SK-N-SH treated with all-trans-retinoic acid at 6 μM for 48 hours (cell line): ENCODE measurements around the gene GALNT1.
"Not testable (repeated sequence)": the region's sequence is repeated elsewhere in the genome, so short reads cannot be mapped to it uniquely, and the experiment has no call there.

Source experiments
- ATAC-seq: fragments of 200-7000 bp; cut with Tn5 transposase; 3 replicates; pipeline ENCODE4 v1.9.1; 2020; ENCODE audit warnings: mild to moderate bottlenecking, moderate library complexity
- ARNTL ChIP-seq: fragments of 450-650 bp; formaldehyde crosslinking; IDR thresholded peaks from 2 replicates; pipeline ENCODE4 v1.5.0; 2020; ENCODE audit warnings: low read depth, mild to moderate bottlenecking, moderate library complexity, borderline replicate concordance
- BACH2 ChIP-seq: fragments of 250-450 bp; sonication (Bioruptor Pico); IDR thresholded peaks from 2 replicates; pipeline ENCODE4 v1.9.0; 2021; ENCODE audit warnings: mild to moderate bottlenecking, borderline replicate concordance
- CREB5 ChIP-seq: fragments of 250-450 bp; sonication (Bioruptor Pico); IDR thresholded peaks from 2 replicates; pipeline ENCODE4 v1.5.1; 2020; ENCODE audit warnings: low read depth, mild to moderate bottlenecking, moderate library complexity
- CSDC2 ChIP-seq: fragments of 250-450 bp; sonication (Bioruptor Pico); IDR thresholded peaks from 2 replicates; pipeline ENCODE4 v1.5.0; 2020; ENCODE audit warnings: mild to moderate bottlenecking, moderate library complexity
- ESRRG ChIP-seq: fragments of 250-450 bp; sonication (Bioruptor Pico); IDR thresholded peaks from 2 replicates; pipeline ENCODE4 v1.6.1; 2021; ENCODE audit warnings: mild to moderate bottlenecking
- GLIS3 ChIP-seq: fragments of 250-450 bp; sonication (Bioruptor Pico); IDR thresholded peaks from 2 replicates; pipeline ENCODE4 v1.5.0; 2020; ENCODE audit warnings: mild to moderate bottlenecking, moderate library complexity
- ISL1 ChIP-seq: fragments of 250-450 bp; sonication (Bioruptor Pico); IDR thresholded peaks from 2 replicates; pipeline ENCODE4 v2.1.2; 2022; ENCODE audit warnings: mild to moderate bottlenecking, moderate library complexity
- OSR1 ChIP-seq: fragments of 250-450 bp; sonication (Bioruptor Pico); IDR thresholded peaks from 2 replicates; pipeline ENCODE4 v1.8.0; 2022; ENCODE audit warnings: moderate library complexity, mild to moderate bottlenecking, inconsistent platforms
- POU6F1 ChIP-seq: fragments of 250-450 bp; sonication (Bioruptor Pico); IDR thresholded peaks from 2 replicates; pipeline ENCODE4 v1.8.0; 2021; ENCODE audit warnings: low read depth, mild to moderate bottlenecking, moderate library complexity, borderline replicate concordance
- PPARA ChIP-seq: fragments of 250-450 bp; sonication (Bioruptor Pico); IDR thresholded peaks from 2 replicates; pipeline ENCODE4 v1.5.0; 2020; ENCODE audit warnings: mild to moderate bottlenecking, borderline replicate concordance
- RARB ChIP-seq: fragments of 250-450 bp; sonication (Bioruptor Pico); IDR thresholded peaks from 2 replicates; pipeline ENCODE4 v1.8.0; 2021; ENCODE audit warnings: mild to moderate bottlenecking, moderate library complexity
- SNAI2 ChIP-seq: fragments of 250-450 bp; sonication (Bioruptor Pico); IDR thresholded peaks from 2 replicates; pipeline ENCODE4 v1.5.0; 2020; ENCODE audit warnings: mild to moderate bottlenecking, moderate library complexity
- TCF4 ChIP-seq: fragments of 250-450 bp; sonication (Bioruptor Pico); IDR thresholded peaks from 2 replicates; pipeline ENCODE4 v1.8.0; 2021; ENCODE audit warnings: mild to moderate bottlenecking, moderate library complexity, borderline replicate concordance
- TOX ChIP-seq: fragments of 250-450 bp; sonication (Bioruptor Pico); IDR thresholded peaks from 2 replicates; pipeline ENCODE4 v1.8.0; 2021; ENCODE audit warnings: mild to moderate bottlenecking, moderate library complexity, borderline replicate concordance
- TSHZ2 ChIP-seq: fragments of 250-450 bp; sonication (Bioruptor Pico); IDR thresholded peaks from 2 replicates; pipeline ENCODE4 v1.5.0; 2020; ENCODE audit warnings: mild to moderate bottlenecking, moderate library complexity
- ZC3H10 ChIP-seq: fragments of 250-450 bp; sonication (Bioruptor Pico); IDR thresholded peaks from 2 replicates; pipeline ENCODE4 v1.5.1; 2021; ENCODE audit warnings: mild to moderate bottlenecking, moderate library complexity
- ZFP3 ChIP-seq: fragments of 250-450 bp; sonication (Bioruptor Pico); IDR thresholded peaks from 2 replicates; pipeline ENCODE4 v1.5.0; 2020; ENCODE audit warnings: mild to moderate bottlenecking, moderate library complexity
- ZFP30 ChIP-seq: fragments of 450-650 bp; formaldehyde crosslinking; IDR thresholded peaks from 2 replicates; pipeline ENCODE4 v1.5.0; 2022; ENCODE audit warnings: mild to moderate bottlenecking, moderate library complexity
- ZNF565 ChIP-seq: fragments of 450-650 bp; formaldehyde crosslinking; conservative IDR thresholded peaks from 2 replicates; pipeline ENCODE4 v1.5.0; 2020; ENCODE audit warnings: low read depth, mild to moderate bottlenecking, moderate library complexity
- ZNF70 ChIP-seq: fragments of 450-650 bp; formaldehyde crosslinking; IDR thresholded peaks from 2 replicates; pipeline ENCODE4 v1.5.0; 2020; ENCODE audit warnings: mild to moderate bottlenecking, moderate library complexity
- ZNF8 ChIP-seq: fragments of 450-650 bp; formaldehyde crosslinking; IDR thresholded peaks from 2 replicates; pipeline ENCODE4 v1.5.0; 2020; ENCODE audit warnings: mild to moderate bottlenecking, moderate library complexity
- TF ChIP-seq, protein P1 (sequence below): fragments of 250-450 bp; sonication (Bioruptor Pico); IDR thresholded peaks from 2 replicates; pipeline ENCODE4 v1.5.1; 2021; ENCODE audit warnings: mild to moderate bottlenecking, moderate library complexity
- TF ChIP-seq, protein P2 (sequence below): fragments of 250-450 bp; sonication (Bioruptor Pico); IDR thresholded peaks from 2 replicates; pipeline ENCODE4 v1.8.0; 2020; ENCODE audit warnings: mild to moderate bottlenecking, moderate library complexity, borderline replicate concordance

The GALNT1 gene

DNA sequence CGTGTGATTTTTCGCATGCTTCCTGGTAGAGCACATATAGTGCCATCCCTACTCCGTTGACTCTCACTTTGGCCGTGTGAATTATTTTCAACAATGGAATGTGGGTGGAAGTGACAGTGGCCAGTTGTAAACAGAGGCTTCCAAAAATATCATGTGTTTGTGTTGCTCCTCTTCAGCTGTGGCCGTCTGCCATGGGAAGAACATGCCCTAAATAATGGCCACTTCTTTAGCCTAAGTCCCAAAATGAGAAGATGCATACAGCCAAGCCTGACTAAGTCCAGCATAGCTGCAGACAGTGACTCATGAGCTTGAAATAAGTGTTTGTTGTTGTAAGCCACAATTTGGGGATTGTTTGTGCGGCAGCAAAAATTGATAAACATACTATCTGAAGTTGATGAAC, 8.9 kb upstream of the GALNT1 start:
- TF ChIP-seq RARB: no peak
- TF ChIP-seq, protein P1, sequence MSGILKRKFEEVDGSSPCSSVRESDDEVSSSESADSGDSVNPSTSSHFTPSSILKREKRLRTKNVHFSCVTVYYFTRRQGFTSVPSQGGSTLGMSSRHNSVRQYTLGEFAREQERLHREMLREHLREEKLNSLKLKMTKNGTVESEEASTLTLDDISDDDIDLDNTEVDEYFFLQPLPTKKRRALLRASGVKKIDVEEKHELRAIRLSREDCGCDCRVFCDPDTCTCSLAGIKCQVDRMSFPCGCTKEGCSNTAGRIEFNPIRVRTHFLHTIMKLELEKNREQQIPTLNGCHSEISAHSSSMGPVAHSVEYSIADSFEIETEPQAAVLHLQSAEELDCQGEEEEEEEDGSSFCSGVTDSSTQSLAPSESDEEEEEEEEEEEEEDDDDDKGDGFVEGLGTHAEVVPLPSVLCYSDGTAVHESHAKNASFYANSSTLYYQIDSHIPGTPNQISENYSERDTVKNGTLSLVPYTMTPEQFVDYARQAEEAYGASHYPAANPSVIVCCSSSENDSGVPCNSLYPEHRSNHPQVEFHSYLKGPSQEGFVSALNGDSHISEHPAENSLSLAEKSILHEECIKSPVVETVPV: no peak
- TF ChIP-seq GLIS3 (CRISPR knock-in tag): no peak
- no peak for TF ChIP-seq PPARA
- TF ChIP-seq ZNF8 (CRISPR knock-in tag): no peak
- no peak for TF ChIP-seq CSDC2 (CRISPR knock-in tag)
- no peak for TF ChIP-seq ARNTL (CRISPR knock-in tag)
- no peak for ATAC-seq

DNA sequence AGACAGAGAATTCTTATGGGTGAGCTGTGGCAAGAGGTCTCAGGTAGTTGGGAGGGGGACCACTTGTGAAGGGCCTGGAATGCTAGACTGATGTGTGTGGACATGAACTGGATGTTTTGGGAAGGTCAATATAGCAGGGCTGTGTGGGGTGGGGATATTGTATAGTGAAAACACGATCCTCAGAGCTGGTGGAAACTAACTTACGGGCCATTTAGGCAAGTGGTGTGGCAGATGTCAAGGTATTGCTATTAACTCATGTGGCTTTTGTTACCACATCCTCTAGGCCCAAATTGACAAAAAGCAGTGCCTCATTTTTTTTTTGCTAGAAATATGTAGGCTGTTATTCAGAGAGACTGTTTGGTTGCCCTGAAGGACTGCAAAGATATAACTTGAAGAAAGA, 8.0 kb upstream of the GALNT1 start:
- ATAC-seq: no peak
- no peak for TF ChIP-seq ZNF70 (CRISPR knock-in tag)
- no peak for TF ChIP-seq POU6F1
- TF ChIP-seq TCF4 (CRISPR knock-in tag): no peak
- no peak for TF ChIP-seq ESRRG
- TF ChIP-seq ZNF565 (CRISPR knock-in tag): no peak
- TF ChIP-seq CREB5: no peak
- TF ChIP-seq ZFP3 (CRISPR knock-in tag): no peak
- TF ChIP-seq CSDC2 (CRISPR knock-in tag): no peak
- no peak for TF ChIP-seq RARB
- no peak for TF ChIP-seq SNAI2 (CRISPR knock-in tag)
- no peak for TF ChIP-seq PPARA
- no peak for TF ChIP-seq ZNF8 (CRISPR knock-in tag)
- TF ChIP-seq ZC3H10 (CRISPR knock-in tag): no peak
- no peak for TF ChIP-seq ARNTL (CRISPR knock-in tag)
- TF ChIP-seq BACH2 (CRISPR knock-in tag): no peak
- TF ChIP-seq ZFP30 (CRISPR knock-in tag): no peak

- not testable (repeated sequence) for ATAC-seq
Measured at GRCh38 chr18:35576240-35576845, 5.2 kb upstream of the GALNT1 start.

GRCh38 chr18:35577045-35577848, 4.3 kb upstream of the GALNT1 start:
- no peak for TF ChIP-seq PPARA
- no peak for TF ChIP-seq SNAI2 (CRISPR knock-in tag)
- TF ChIP-seq, protein P1: no peak
- TF ChIP-seq GLIS3 (CRISPR knock-in tag): no peak
- no peak for TF ChIP-seq ARNTL (CRISPR knock-in tag)
- no peak for TF ChIP-seq ZFP30 (CRISPR knock-in tag)
- TF ChIP-seq ESRRG: no peak
- TF ChIP-seq CSDC2 (CRISPR knock-in tag): no peak
- TF ChIP-seq TSHZ2 (CRISPR knock-in tag): no peak
- no peak for TF ChIP-seq OSR1 (CRISPR knock-in tag)
- TF ChIP-seq BACH2 (CRISPR knock-in tag): no peak
- TF ChIP-seq TOX (CRISPR knock-in tag): no peak
- no peak for TF ChIP-seq ZNF8 (CRISPR knock-in tag)
- TF ChIP-seq ISL1 (CRISPR knock-in tag): no peak
- TF ChIP-seq CREB5: no peak
- TF ChIP-seq, protein P2, sequence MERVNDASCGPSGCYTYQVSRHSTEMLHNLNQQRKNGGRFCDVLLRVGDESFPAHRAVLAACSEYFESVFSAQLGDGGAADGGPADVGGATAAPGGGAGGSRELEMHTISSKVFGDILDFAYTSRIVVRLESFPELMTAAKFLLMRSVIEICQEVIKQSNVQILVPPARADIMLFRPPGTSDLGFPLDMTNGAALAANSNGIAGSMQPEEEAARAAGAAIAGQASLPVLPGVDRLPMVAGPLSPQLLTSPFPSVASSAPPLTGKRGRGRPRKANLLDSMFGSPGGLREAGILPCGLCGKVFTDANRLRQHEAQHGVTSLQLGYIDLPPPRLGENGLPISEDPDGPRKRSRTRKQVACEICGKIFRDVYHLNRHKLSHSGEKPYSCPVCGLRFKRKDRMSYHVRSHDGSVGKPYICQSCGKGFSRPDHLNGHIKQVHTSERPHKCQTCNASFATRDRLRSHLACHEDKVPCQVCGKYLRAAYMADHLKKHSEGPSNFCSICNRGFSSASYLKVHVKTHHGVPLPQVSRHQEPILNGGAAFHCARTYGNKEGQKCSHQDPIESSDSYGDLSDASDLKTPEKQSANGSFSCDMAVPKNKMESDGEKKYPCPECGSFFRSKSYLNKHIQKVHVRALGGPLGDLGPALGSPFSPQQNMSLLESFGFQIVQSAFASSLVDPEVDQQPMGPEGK (CRISPR knock-in tag): no peak
- TF ChIP-seq ZNF70 (CRISPR knock-in tag): no peak
- no peak for ATAC-seq
